ENCODE data around the gene CALML5.

Gene CALML5

GRCh38 chr10:5498791-5499492, 428 bp downstream of the CALML5 start:
- no peak for DNase-seq

- no peak for DNase-seq
These were observed 1.2 kb downstream of the CALML5 start for GRCh38 chr10:5497948-5498730.

GRCh38 chr10:5497289-5497688, 2.1 kb downstream of the CALML5 start:
- DNase-seq: no peak

- no peak for DNase-seq
These were observed 2.8 kb downstream of the CALML5 start for GRCh38 chr10:5496261-5497250.

- no peak for DNase-seq
These were observed 4.8 kb downstream of the CALML5 start for GRCh38 chr10:5494611-5495010.

- DNase-seq: no peak
These were observed 5.7 kb downstream of the CALML5 start for GRCh38 chr10:5493691-5494090.

GRCh38 chr10:5492929-5493576, 6.3 kb downstream of the CALML5 start:
- DNase-seq: no peak

- no peak for DNase-seq
These were observed 7.0 kb downstream of the CALML5 start for GRCh38 chr10:5492322-5492855.

- no peak for DNase-seq
These were observed 7.9 kb downstream of the CALML5 start for GRCh38 chr10:5491477-5491876.

GRCh38 chr10:5490698-5491464, 8.5 kb downstream of the CALML5 start:
- no peak for DNase-seq

- no peak for DNase-seq
These were observed 9.3 kb downstream of the CALML5 start for GRCh38 chr10:5490032-5490431.

- no peak for DNase-seq
These were observed 10.9 kb downstream of the CALML5 start for GRCh38 chr10:5488272-5489161.

- DNase-seq: no peak
These were observed 12.5 kb downstream of the CALML5 start for GRCh38 chr10:5486853-5487235.

GRCh38 chr10:5485948-5486852, 13.2 kb downstream of the CALML5 start:
- DNase-seq: no peak

GRCh38 chr10:5485290-5485689, 14.1 kb downstream of the CALML5 start:
- DNase-seq: no peak

GRCh38 chr10:5484205-5484604, 15.2 kb downstream of the CALML5 start:
- no peak for DNase-seq

GRCh38 chr10:5482016-5482415, 17.4 kb downstream of the CALML5 start:
- no peak for DNase-seq

GRCh38 chr10:5481121-5481520, 18.2 kb downstream of the CALML5 start:
- no peak for DNase-seq

GRCh38 chr10:5480162-5480941, 19.0 kb downstream of the CALML5 start:
- DNase-seq: no peak
